ENCODE results near the gene ESRRA. TPM values are rescaled to one million over a fixed set of nuclear protein-coding genes. Genes with fewer than 3 reads are reported as not detected.

Gene ESRRA
- total RNA-seq: 10 to 100 TPM; 65.0 to 93.6 (median 74.3) TPM

DNA sequence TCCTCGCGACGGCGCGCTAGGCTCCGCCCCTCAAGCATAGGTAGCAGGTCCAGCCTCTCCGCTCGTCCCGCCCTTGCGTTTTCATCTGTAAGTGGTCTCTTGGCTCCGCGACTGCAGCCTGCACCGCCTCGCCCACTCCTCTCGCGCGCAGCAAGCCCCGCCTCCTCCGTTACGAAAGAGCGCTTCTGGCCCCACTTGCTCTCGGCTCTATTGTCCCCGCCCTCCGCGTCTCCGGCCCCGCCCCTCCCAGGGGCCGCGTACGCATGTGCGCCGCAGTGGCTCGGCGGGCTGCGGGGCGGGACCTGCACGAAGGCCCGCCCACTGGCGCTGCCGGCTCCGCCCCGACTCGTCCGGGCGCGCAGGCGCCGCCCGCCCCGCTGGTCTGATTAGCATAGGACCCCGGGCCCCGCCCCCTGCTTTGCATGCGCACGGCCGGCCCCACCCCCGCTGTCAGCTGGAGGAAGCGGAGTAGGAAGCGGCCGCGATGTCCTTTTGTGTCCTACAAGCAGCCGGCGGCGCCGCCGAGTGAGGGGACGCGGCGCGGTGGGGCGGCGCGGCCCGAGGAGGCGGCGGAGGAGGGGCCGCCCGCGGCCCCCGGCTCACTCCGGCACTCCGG is at the start of gene ESRRA:
TSS of gene ESRRA (plus strand) at position 450 of the 616 bp plus-strand sequence. CDS start 1,656 bp downstream, outside the sequence.
- DNase-seq (ENCODE audit: low spot score in 2 of 2): peak; percentile 100
- H3K4me3 ChIP-seq: peak within 1 kb of the TSS; percentile 84
- TF ChIP-seq EP300 (IDR thresholded peaks at IDR 0.05) (no peak), POLR2A (IDR thresholded peaks at IDR 0.05) (no peak), POLR2AphosphoS5 (IDR thresholded peaks at IDR 0.05) (no peak)
- TF ChIP-seq, protein P1, sequence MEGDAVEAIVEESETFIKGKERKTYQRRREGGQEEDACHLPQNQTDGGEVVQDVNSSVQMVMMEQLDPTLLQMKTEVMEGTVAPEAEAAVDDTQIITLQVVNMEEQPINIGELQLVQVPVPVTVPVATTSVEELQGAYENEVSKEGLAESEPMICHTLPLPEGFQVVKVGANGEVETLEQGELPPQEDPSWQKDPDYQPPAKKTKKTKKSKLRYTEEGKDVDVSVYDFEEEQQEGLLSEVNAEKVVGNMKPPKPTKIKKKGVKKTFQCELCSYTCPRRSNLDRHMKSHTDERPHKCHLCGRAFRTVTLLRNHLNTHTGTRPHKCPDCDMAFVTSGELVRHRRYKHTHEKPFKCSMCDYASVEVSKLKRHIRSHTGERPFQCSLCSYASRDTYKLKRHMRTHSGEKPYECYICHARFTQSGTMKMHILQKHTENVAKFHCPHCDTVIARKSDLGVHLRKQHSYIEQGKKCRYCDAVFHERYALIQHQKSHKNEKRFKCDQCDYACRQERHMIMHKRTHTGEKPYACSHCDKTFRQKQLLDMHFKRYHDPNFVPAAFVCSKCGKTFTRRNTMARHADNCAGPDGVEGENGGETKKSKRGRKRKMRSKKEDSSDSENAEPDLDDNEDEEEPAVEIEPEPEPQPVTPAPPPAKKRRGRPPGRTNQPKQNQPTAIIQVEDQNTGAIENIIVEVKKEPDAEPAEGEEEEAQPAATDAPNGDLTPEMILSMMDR (IDR thresholded peaks at IDR 0.05): no peak
- H3K4me1 ChIP-seq: peaks cover 41% of the 10 kb centered on the region
- H3K36me3 ChIP-seq: no peaks in the 10 kb centered on the region
- no CpG with 5 or more reads among the region's 81 CpGs for WGBS
- peak within 1 kb of the TSS; percentile 96 for H3K27ac ChIP-seq
- no peaks in the 10 kb centered on the region for H3K9me3 ChIP-seq
- peaks cover 8% of the 10 kb centered on the region for H3K27me3 ChIP-seq

DNA sequence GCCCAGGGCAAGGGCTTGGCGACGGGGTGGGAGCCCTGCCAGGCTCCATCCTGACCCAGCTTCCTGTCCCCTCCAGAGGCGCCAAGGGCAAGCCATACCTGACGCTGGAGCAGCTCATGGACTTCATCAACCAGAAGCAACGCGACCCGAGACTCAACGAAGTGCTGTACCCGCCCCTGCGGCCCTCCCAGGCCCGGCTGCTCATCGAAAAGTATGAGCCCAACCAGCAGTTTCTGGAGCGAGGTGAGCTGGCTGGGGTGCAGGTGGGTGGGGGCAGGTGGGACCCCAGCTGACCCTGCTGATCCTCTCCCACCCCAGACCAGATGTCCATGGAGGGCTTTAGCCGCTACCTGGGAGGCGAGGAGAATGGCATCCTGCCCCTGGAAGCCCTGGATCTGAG is 49.0 kb upstream of the ESRRA start:
- H3K9me3 ChIP-seq: no peaks in the 10 kb centered on the region
- no peak for DNase-seq (ENCODE audit: low spot score in 2 of 2)
- no peaks in the 10 kb centered on the region for H3K27me3 ChIP-seq
- no peak overlapping the region for H3K4me3 ChIP-seq
- peaks cover 66% of the 10 kb centered on the region for H3K36me3 ChIP-seq
- WGBS: 30% methylated on average over 2 of the region's 15 CpGs
- H3K4me1 ChIP-seq: peaks cover 24% of the 10 kb centered on the region
- TF ChIP-seq EP300 (IDR thresholded peaks at IDR 0.05): no peak
- TF ChIP-seq, protein P1 (IDR thresholded peaks at IDR 0.05): no peak
- TF ChIP-seq POLR2A (IDR thresholded peaks at IDR 0.05): no peak
- no peak for TF ChIP-seq POLR2AphosphoS5 (IDR thresholded peaks at IDR 0.05)
- H3K27ac ChIP-seq: no peak overlapping the region

DNA sequence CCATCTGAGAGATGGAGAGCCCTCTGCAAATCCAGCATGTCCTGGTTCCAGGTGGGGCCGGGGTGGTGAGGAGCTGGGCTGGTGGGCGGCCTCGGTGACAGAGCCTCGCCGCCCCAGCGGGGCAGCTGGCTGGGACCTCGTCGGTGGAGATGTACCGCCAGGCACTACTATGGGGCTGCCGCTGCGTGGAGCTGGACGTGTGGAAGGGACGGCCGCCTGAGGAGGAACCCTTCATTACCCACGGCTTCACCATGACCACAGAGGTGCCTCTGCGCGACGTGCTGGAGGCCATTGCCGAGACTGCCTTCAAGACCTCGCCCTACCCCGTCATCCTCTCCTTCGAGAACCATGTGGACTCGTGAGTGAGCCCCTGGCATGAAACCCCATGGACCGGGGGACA is 47.0 kb upstream of the ESRRA start:
- DNase-seq (ENCODE audit: low spot score in 2 of 2): no peak
- H3K36me3 ChIP-seq: peaks cover 86% of the 10 kb centered on the region
- 90% methylated on average over 13 of the region's 24 CpGs for WGBS
- H3K9me3 ChIP-seq: no peaks in the 10 kb centered on the region
- no peaks in the 10 kb centered on the region for H3K27me3 ChIP-seq
- H3K4me3 ChIP-seq: no peak overlapping the region
- TF ChIP-seq, protein P1 (IDR thresholded peaks at IDR 0.05): no peak
- TF ChIP-seq POLR2AphosphoS5 (IDR thresholded peaks at IDR 0.05): no peak
- no peak for TF ChIP-seq POLR2A (IDR thresholded peaks at IDR 0.05)
- TF ChIP-seq EP300 (IDR thresholded peaks at IDR 0.05): no peak
- H3K27ac ChIP-seq: no peak overlapping the region
- peaks cover 7% of the 10 kb centered on the region for H3K4me1 ChIP-seq

DNA sequence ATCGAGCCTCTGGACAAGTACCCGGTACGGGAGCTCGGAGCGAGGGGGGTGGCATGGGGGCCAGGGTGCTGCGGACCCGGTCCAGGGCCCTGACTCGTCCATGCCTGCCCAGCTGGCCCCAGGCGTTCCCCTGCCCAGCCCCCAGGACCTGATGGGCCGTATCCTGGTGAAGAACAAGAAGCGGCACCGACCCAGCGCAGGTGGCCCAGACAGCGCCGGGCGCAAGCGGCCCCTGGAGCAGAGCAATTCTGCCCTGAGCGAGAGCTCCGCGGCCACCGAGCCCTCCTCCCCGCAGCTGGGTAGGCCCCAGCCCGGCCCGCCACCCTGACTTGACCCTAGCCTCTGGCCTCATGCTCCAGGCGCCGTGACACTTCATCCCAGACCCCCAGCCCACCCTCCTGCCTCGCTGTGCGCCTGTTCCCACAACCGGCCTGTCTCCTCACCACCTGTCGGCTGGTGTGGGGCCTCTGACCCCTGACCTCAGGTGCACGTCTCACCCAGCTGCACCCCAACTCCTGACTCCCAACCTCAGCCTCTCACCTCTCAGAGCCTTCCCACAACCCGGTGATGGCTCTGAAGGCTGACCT is 46.3 kb upstream of the ESRRA start:
- Histone ChIP-seq H3K9me3 (no peaks in the 10 kb centered on the region), H3K27me3 (no peaks in the 10 kb centered on the region), H3K4me1 (no peaks in the 10 kb centered on the region), H3K4me3 (no peak overlapping the region), H3K27ac (no peak overlapping the region), H3K36me3 (peaks cover 93% of the 10 kb centered on the region)
- TF ChIP-seq POLR2A (IDR thresholded peaks at IDR 0.05): no peak
- TF ChIP-seq EP300 (IDR thresholded peaks at IDR 0.05): no peak
- 93% methylated on average over 22 of the region's 32 CpGs for WGBS
- DNase-seq (ENCODE audit: low spot score in 2 of 2): no peak

DNA sequence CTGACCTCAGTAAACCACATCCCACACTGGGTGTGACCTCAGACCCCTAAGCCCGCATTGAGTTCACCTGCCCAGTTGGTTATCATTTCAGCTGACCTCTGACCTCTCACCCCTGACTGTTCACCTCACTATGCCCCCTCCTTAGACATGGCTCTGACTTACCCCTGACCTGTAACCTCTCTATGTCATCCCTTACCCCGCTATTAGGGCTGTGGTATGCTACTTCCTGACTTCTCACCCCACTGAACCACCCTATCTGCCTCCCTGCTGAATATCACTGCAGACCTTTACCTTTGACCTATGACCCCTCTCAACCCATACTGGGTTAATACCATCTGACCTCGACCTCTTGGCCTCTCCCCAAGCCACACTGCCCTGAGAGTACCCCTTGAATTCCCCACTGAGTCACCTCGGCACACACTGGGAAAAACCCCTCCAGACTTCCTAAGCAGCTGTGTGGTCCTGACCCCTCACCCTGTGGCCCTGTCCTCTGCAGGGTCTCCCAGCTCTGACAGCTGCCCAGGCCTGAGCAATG is 45.7 kb upstream of the ESRRA start:
- Histone ChIP-seq H3K27me3 (no peaks in the 10 kb centered on the region), H3K36me3 (peaks cover 94% of the 10 kb centered on the region), H3K4me1 (no peaks in the 10 kb centered on the region), H3K9me3 (no peaks in the 10 kb centered on the region), H3K4me3 (no peak overlapping the region), H3K27ac (no peak overlapping the region)
- TF ChIP-seq POLR2AphosphoS5 (IDR thresholded peaks at IDR 0.05): no peak
- TF ChIP-seq POLR2A (IDR thresholded peaks at IDR 0.05): no peak
- TF ChIP-seq, protein P1 (IDR thresholded peaks at IDR 0.05): no peak
- TF ChIP-seq EP300 (IDR thresholded peaks at IDR 0.05): no peak
- WGBS: 80% methylated on average over 4 of the region's 4 CpGs
- no peak for DNase-seq (ENCODE audit: low spot score in 2 of 2)

Data from suprapubic skin (tissue), 4 donors.